ENCODE measurements around the gene OGA. TPM values are rescaled to one million over a fixed set of nuclear protein-coding genes. Genes with fewer than 3 reads are reported as not detected.
A peak's percentile ranks its signal among the peaks of the same experiment; 100 is the strongest.

Gene OGA
- total RNA-seq, 1 experiment from 2014 or later = 96.1 TPM

GRCh38 chr10:101834341-101834740 is 16.1 kb upstream of the OGA start:
- no peak for DNase-seq (ENCODE audit: unreplicated experiment)
- TF ChIP-seq CTCF (IDR thresholded peaks at IDR 0.05; ENCODE audit: unreplicated experiment) = no peak
- Mint-ChIP-seq H3K4me1 (ENCODE audit: insufficient read depth, unreplicated experiment) (peaks cover 27% of the 10 kb centered on the region), H3K9me3 (ENCODE audit: unreplicated experiment) (no peaks in the 10 kb centered on the region), H3K27me3 (ENCODE audit: insufficient read depth, unreplicated experiment) (no peaks in the 10 kb centered on the region), H3K36me3 (ENCODE audit: insufficient read depth, unreplicated experiment) (peaks cover 11% of the 10 kb centered on the region), H3K4me3 (ENCODE audit: unreplicated experiment) (no peak overlapping the region), H3K27ac (ENCODE audit: low read depth, unreplicated experiment) (no peak overlapping the region)
- intact Hi-C loops (cut with micrococcal nuclease) = no loop called here
- POLR2A ChIA-PET = interaction anchor here (0.7 kb wide), 1 partner anchor 188 kb away, joined by 3 read pairs; no protein-coding TSS in a partner anchor
- CTCF ChIA-PET = interaction anchor here (1.1 to 4.6 kb wide), 5 partner anchors 12 to 239 kb away, joined by 3 to 53 read pairs (median 9); no protein-coding TSS in a partner anchor
- no TSS peak for BruUV-seq (replicated peaks)

GRCh38 chr10:101833466-101833865 is 15.2 kb upstream of the OGA start:
- H3K4me1 Mint-ChIP-seq (ENCODE audit: insufficient read depth, unreplicated experiment) = peaks cover 25% of the 10 kb centered on the region
- no peaks in the 10 kb centered on the region for H3K9me3 Mint-ChIP-seq (ENCODE audit: unreplicated experiment)
- no TSS peak for BruUV-seq (replicated peaks)
- peaks cover 11% of the 10 kb centered on the region for H3K36me3 Mint-ChIP-seq (ENCODE audit: insufficient read depth, unreplicated experiment)
- ChIA-PET POLR2A (no interaction called here), CTCF (interaction anchor here (1.1 to 1.7 kb wide), 2 partner anchors 15 to 240 kb away, joined by 3 to 7 read pairs; no protein-coding TSS in a partner anchor)
- no peak overlapping the region for H3K4me3 Mint-ChIP-seq (ENCODE audit: unreplicated experiment)
- H3K27me3 Mint-ChIP-seq (ENCODE audit: insufficient read depth, unreplicated experiment) = no peaks in the 10 kb centered on the region
- no peak for DNase-seq (ENCODE audit: unreplicated experiment)
- H3K27ac Mint-ChIP-seq (ENCODE audit: low read depth, unreplicated experiment) = no peak overlapping the region
- intact Hi-C loops (cut with micrococcal nuclease) = no loop called here
- TF ChIP-seq CTCF (IDR thresholded peaks at IDR 0.05; ENCODE audit: unreplicated experiment) = no peak

GRCh38 chr10:101832325-101832771 is 14.1 kb upstream of the OGA start:
- Mint-ChIP-seq H3K4me1 (ENCODE audit: insufficient read depth, unreplicated experiment) (peaks cover 25% of the 10 kb centered on the region), H3K27me3 (ENCODE audit: insufficient read depth, unreplicated experiment) (no peaks in the 10 kb centered on the region), H3K27ac (ENCODE audit: low read depth, unreplicated experiment) (peak overlapping the region; percentile 75), H3K9me3 (ENCODE audit: unreplicated experiment) (no peaks in the 10 kb centered on the region), H3K36me3 (ENCODE audit: insufficient read depth, unreplicated experiment) (peaks cover 11% of the 10 kb centered on the region), H3K4me3 (ENCODE audit: unreplicated experiment) (no peak overlapping the region)
- CTCF ChIA-PET = interaction anchor here (1.6 to 1.7 kb wide), 2 partner anchors 8 to 241 kb away, joined by 7 to 9 read pairs; no protein-coding TSS in a partner anchor
- no TSS peak for BruUV-seq (replicated peaks)
- no peak for TF ChIP-seq CTCF (IDR thresholded peaks at IDR 0.05; ENCODE audit: unreplicated experiment)
- DNase-seq (ENCODE audit: unreplicated experiment) = no peak
- POLR2A ChIA-PET = interaction anchor here (0.7 to 1.5 kb wide), 4 partner anchors 14 to 526 kb away, joined by 3 to 5 read pairs (median 3); partner anchors contain the start of gene OGA
- intact Hi-C loops (cut with micrococcal nuclease) = no loop called here

GRCh38 chr10:101831169-101831811 is 13.0 kb upstream of the OGA start:
- H3K9me3 Mint-ChIP-seq (ENCODE audit: unreplicated experiment) = no peaks in the 10 kb centered on the region
- H3K27ac Mint-ChIP-seq (ENCODE audit: low read depth, unreplicated experiment) = peak overlapping the region; percentile 75
- no TSS peak for BruUV-seq (replicated peaks)
- intact Hi-C loops (cut with micrococcal nuclease) = no loop called here
- no peaks in the 10 kb centered on the region for H3K27me3 Mint-ChIP-seq (ENCODE audit: insufficient read depth, unreplicated experiment)
- H3K4me3 Mint-ChIP-seq (ENCODE audit: unreplicated experiment) = peak overlapping the region; percentile 80
- H3K4me1 Mint-ChIP-seq (ENCODE audit: insufficient read depth, unreplicated experiment) = peaks cover 25% of the 10 kb centered on the region
- CTCF ChIA-PET = interaction anchor here (1.6 kb wide), 1 partner anchor 9 kb away, joined by 9 read pairs; no protein-coding TSS in a partner anchor
- TF ChIP-seq CTCF (IDR thresholded peaks at IDR 0.05; ENCODE audit: unreplicated experiment) = no peak
- H3K36me3 Mint-ChIP-seq (ENCODE audit: insufficient read depth, unreplicated experiment) = peaks cover 11% of the 10 kb centered on the region
- POLR2A ChIA-PET = interaction anchor here (0.7 to 2.1 kb wide), 2 partner anchors 13 to 15 kb away, joined by 3 to 19 read pairs; partner anchors contain the start of gene OGA
- DNase-seq (ENCODE audit: unreplicated experiment) = no peak

All from MCF 10A (cell line).